GM21529 (cell line): ENCODE data around the gene NANS.

Experiments used
- ATAC-seq: cut with Tn5 transposase; IDR thresholded peaks from one replicate; pipeline ENCODE4 v1.9.1; 2021; ENCODE audit not compliant: unreplicated experiment

The NANS gene

GRCh38 chr9:98037357-98037756 is 19.2 kb upstream of the NANS start:
- ATAC-seq: no peak

DNA sequence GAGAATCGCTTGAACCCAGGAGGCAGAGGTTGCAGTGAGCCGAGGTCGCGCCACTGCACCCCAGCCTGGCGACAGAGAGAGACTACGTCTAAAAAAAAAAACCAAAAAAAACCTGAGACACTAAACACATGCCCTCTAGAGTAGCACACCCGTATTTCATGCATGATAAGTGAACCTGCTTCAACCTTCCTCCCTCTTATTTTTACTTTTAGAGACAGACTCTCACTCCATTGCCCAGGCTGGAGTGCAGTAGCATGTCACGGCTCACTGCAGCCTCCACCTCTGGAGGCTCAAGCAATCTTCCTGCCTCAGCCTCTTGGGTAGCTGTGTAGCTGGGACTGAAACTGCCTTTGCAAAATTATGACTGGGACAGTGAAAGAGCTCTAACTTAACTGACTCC is 17.6 kb upstream of the NANS start:
- ATAC-seq: peak; percentile 51

GRCh38 chr9:98039607-98040017 is 16.9 kb upstream of the NANS start:
- ATAC-seq: peak; percentile 44

DNA sequence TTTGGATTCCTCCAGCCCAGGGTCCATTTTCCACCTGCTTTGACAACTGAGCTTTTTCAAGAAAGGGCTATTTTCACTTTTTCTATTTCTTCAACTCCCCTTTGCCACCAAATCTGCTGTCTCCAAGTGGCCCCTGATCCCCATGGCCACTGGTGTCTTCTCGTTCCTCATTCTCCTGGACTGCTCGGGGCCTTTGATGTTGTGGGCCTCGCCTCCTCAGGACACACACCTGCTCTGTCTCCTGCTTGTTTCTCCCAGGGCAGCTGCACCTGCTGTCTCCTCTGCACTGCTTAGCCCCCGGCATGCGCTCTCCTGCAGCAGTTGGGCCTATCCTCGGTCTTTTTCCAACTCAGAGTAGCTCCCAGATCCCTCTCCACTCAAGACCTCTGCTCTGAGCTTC is 16.3 kb upstream of the NANS start:
- no peak for ATAC-seq

GRCh38 chr9:98043915-98044314 is 12.6 kb upstream of the NANS start:
- ATAC-seq: no peak

DNA sequence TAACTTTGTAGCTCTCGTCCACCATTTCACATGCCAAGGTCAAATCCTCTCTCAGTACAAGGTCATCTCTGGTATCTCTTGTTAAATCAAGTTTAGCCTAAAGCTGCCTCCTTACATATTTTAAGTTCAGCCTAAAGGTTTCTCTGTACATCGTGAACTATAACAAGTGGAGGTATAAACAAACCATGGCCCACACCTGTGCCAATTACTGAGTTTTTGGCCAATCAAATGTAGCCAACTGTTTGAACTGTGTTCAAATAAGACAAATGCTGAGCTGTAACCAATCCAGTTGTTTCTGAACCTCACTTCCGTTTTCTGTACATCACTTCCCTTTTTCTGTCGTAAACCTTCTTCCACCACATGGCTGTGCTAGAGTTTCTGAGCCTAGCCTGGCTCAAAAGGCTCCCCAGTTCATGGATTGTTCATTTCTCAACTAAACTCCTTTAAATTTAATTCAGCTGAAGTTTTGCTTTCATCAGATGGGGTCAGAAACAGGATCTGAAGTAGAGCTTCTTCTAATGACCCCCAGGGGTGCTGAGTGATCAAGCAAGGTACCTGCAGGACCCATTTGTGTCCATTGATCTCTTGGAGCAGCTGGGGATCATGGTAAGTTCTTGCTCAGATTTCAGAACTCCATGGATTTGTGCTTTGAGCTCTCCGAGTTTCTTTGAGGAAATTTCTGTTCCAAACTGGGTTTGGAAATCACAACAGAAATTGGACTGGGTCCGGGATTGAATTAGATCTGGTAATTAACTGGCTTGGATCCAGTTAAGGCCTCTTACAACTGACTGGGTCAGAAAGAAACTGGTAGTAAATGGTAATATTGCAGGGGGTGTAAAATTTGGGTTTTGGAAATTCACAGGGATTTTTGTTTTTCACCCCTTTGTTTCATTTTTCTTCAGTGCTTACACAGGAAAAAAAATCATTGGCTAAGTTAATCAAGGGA is 11.0 kb upstream of the NANS start:
- ATAC-seq: peak; percentile 93

DNA sequence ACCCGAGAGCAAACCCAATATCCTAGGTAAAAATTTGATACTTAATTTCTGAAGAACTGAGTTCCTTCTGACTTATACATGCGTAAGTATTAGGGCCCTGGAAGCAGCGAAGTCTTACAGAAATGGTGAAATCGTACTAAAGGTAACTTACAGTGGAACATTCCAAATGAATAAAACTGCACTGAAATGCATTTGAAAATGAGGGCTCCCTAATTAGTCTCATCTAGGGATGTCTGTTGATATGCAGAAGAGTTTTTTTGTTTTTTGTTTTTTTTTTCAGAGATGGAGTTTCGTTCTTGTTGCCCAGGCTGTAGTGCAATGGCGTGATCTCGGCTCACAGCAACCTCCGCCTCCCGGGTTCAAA is 10.4 kb upstream of the NANS start:
- no peak for ATAC-seq

- ATAC-seq: no peak
These were observed 9.5 kb upstream of the NANS start for GRCh38 chr9:98047002-98047401.

DNA sequence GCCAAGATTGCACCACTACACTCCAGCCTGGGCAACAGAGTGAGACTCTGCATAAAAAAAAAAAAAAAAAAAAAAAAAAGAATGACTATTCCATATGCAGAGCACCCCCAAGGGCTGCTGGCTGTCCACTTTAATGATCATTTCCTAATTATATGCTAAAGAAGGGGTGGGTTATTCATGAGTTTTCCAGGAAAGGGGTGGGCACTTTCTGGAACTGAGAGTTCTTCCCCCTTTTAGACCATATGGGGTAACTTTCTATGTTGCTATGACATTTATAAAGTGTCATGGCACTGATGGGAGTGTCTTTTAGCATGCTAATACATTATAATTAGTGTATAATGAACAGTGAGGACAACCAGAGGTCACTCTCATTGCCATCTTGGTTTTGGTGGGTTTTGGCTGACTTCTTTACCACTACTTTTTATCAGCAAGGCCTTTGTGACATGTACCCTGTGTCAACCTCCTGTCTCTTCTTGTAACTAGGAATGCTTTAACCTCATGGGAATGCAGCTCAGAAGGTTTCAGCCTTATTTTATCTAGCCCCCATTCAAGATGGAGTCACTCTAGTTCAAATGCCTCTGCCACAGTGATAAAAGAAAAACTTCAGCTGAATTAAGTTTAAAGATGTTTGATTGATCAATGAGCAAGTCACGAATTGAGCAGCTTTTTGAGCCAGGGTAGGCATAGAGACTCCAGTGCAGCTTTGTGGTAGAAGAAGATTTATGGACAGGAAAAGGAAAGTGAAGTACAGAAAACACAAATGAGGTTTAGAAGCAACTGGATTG is 7.1 kb upstream of the NANS start:
- no peak for ATAC-seq

- ATAC-seq: no peak
These were observed 6.2 kb upstream of the NANS start for GRCh38 chr9:98050351-98050750.

GRCh38 chr9:98054376-98054951 is 2.1 kb upstream of the NANS start:
- no peak for ATAC-seq

DNA sequence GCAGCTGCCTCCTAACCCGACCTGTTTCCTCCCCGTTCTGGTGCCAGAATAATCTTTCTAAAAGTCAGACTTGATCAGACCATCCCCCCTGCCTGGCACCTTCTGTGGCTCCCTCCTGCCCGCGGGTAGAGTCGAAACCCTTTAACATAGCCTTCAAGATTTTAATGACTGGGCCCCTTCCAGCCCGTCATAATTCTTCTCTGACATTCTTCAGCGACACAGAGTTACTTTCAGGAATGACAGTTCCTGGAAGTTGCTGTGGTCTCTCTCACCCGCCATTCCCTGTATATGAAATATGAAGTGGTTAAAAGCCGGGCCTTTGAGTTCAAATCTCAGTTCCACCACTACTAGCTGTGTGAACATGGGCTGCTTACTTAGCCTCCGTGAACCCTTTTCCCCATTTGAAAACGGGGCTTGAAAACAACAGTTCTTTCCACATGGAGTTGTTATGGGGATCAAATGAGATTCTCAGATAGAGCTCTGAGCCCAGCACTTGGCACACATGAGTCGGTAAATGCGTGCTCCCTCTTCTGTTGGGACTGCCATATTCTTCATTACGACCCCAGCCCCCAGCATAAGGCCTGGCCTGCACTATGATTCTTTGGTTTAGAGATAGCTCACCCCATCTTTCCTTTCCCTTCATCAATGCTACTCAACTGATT is 737 bp downstream of the NANS start:
- ATAC-seq: no peak

GRCh38 chr9:98062161-98062560 is 5.6 kb downstream of the NANS start:
- no peak for ATAC-seq

GRCh38 chr9:98064623-98065392 is 8.3 kb downstream of the NANS start:
- no peak for ATAC-seq

DNA sequence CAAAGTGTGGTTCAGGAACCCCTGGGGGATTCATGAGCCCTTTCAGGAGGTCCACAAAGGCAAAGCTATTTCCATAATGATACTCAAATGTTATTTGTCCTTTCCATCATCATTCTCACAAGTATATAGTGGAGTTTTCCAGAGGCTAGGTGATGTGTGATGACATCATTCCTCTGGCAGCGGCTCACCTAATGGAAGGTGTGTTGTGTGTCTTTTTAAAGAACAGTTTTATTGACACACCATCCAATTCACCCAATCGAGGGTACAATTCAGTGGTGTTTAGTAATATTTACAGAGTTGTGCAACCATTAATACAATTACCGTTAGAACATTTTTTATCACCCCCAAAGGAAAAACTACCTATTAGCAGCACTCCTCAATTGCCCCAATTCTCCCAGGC is 9.7 kb downstream of the NANS start:
- ATAC-seq: no peak

- ATAC-seq: no peak
These were observed 10.7 kb downstream of the NANS start for GRCh38 chr9:98067184-98067583.

- ATAC-seq: no peak
These were observed 13.0 kb downstream of the NANS start for GRCh38 chr9:98069551-98069950.

- ATAC-seq: no peak
These were observed 14.2 kb downstream of the NANS start for GRCh38 chr9:98070704-98071103.

- no peak for ATAC-seq
These were observed 15.2 kb downstream of the NANS start for GRCh38 chr9:98071737-98072136.
